ENCODE results near the gene VLDLR. TPM values are rescaled to one million over a fixed set of nuclear protein-coding genes. Genes with fewer than 3 reads are reported as not detected.

The VLDLR gene
- total and polyA plus RNA-seq, 7 experiments from 2014 or later = 0.07 to 8.1 TPM; not detected in 5

- H3K27me3 Mint-ChIP-seq = peaks cover 0 to 1% (median 0%) of the 10 kb centered on the region in 5 donors
- peaks cover 0 to 52% (median 0%) of the 10 kb centered on the region in 5 donors for H3K36me3 Mint-ChIP-seq
- intact Hi-C loops (cut with micrococcal nuclease) = no loop called here
- no peak overlapping the region for H3K4me3 Mint-ChIP-seq
- H3K27ac Mint-ChIP-seq = no peak overlapping the region
- no peak overlapping the region for H3K27ac ChIP-seq (ENCODE audit: low read depth, low read length)
- no peaks in the 10 kb centered on the region for H3K9me3 ChIP-seq (ENCODE audit: control insufficient read depth in 2 of 3, low read length in 3 of 3)
- no peak for DNase-seq
- POLR2A ChIA-PET = no interaction called here
- H3K4me1 ChIP-seq (ENCODE audit: control insufficient read depth in 2 of 2, insufficient read depth in 2 of 2, low read length in 2 of 2) = no peaks in the 10 kb centered on the region
- no peaks in the 10 kb centered on the region for H3K4me1 Mint-ChIP-seq
- no peak overlapping the region for H3K4me3 ChIP-seq (ENCODE audit: low read length)
- peaks cover 0 to 5% (median 3%) of the 10 kb centered on the region in 11 donors for H3K9me3 Mint-ChIP-seq
- no peaks in the 10 kb centered on the region for H3K36me3 ChIP-seq (ENCODE audit: control insufficient read depth in 2 of 3, insufficient read depth in 3 of 3, low read length in 3 of 3)
- CTCF ChIA-PET = no interaction called here
- no peak for ATAC-seq
- H3K27me3 ChIP-seq (ENCODE audit: control insufficient read depth in 2 of 2, insufficient read depth in 2 of 2, low read length in 2 of 2) = no peaks in the 10 kb centered on the region
Measured at GRCh38 chr9:2645569-2645968, 24.0 kb downstream of the VLDLR start.

- H3K4me1 Mint-ChIP-seq = peaks cover 0 to 24% (median 0%) of the 10 kb centered on the region in 7 donors
- peak overlapping the region in 2 of 9 donors; percentile 67 to 91 for H3K27ac Mint-ChIP-seq
- ChIA-PET CTCF (no interaction called here), POLR2A (no interaction called here)
- ATAC-seq (peak; percentile 80), DNase-seq (peak in 1 of 9 donors; percentile 35)
- no peaks in the 10 kb centered on the region for H3K9me3 Mint-ChIP-seq
- Histone ChIP-seq H3K4me3 (ENCODE audit: low read length) (no peak overlapping the region), H3K9me3 (ENCODE audit: control insufficient read depth in 2 of 3, low read length in 3 of 3) (no peaks in the 10 kb centered on the region), H3K27me3 (ENCODE audit: control insufficient read depth in 2 of 2, insufficient read depth in 2 of 2, low read length in 2 of 2) (no peaks in the 10 kb centered on the region), H3K27ac (ENCODE audit: low read depth, low read length) (no peak overlapping the region), H3K4me1 (ENCODE audit: control insufficient read depth in 2 of 2, insufficient read depth in 2 of 2, low read length in 2 of 2) (no peaks in the 10 kb centered on the region), H3K36me3 (ENCODE audit: control insufficient read depth in 2 of 3, insufficient read depth in 3 of 3, low read length in 3 of 3) (no peaks in the 10 kb centered on the region)
- H3K36me3 Mint-ChIP-seq = peaks cover 0 to 30% (median 8%) of the 10 kb centered on the region in 5 donors
- H3K4me3 Mint-ChIP-seq = peak overlapping the region in 1 of 10 donors; percentile 35
- no peaks in the 10 kb centered on the region for H3K27me3 Mint-ChIP-seq
- intact Hi-C loops (cut with micrococcal nuclease) = loop anchor here in 1 of 2 donors (1.0 kb wide), 2 partner anchors 33 to 109 kb away; no protein-coding TSS in a partner anchor
Measured at GRCh38 chr9:2655411-2655901, 33.9 kb downstream of the VLDLR start.

GRCh38 chr9:2657427-2657826, 35.8 kb downstream of the VLDLR start:
- no peaks in the 10 kb centered on the region for H3K4me1 ChIP-seq (ENCODE audit: control insufficient read depth in 2 of 2, insufficient read depth in 2 of 2, low read length in 2 of 2)
- no peaks in the 10 kb centered on the region for H3K27me3 ChIP-seq (ENCODE audit: control insufficient read depth in 2 of 2, insufficient read depth in 2 of 2, low read length in 2 of 2)
- Mint-ChIP-seq H3K9me3 (no peaks in the 10 kb centered on the region), H3K27ac (peak overlapping the region in 1 of 9 donors; percentile 59), H3K36me3 (peaks cover 0 to 19% (median 7%) of the 10 kb centered on the region in 5 donors), H3K4me3 (no peak overlapping the region), H3K4me1 (peaks cover 0 to 30% (median 0%) of the 10 kb centered on the region in 7 donors), H3K27me3 (no peaks in the 10 kb centered on the region)
- no peaks in the 10 kb centered on the region for H3K9me3 ChIP-seq (ENCODE audit: control insufficient read depth in 2 of 3, low read length in 3 of 3)
- H3K36me3 ChIP-seq (ENCODE audit: control insufficient read depth in 2 of 3, insufficient read depth in 3 of 3, low read length in 3 of 3) = no peaks in the 10 kb centered on the region
- intact Hi-C loops (cut with micrococcal nuclease) = no loop called here
- CTCF ChIA-PET = no interaction called here
- POLR2A ChIA-PET = no interaction called here
- H3K4me3 ChIP-seq (ENCODE audit: low read length) = no peak overlapping the region
- peak; percentile 54 for ATAC-seq
- DNase-seq = no peak
- H3K27ac ChIP-seq (ENCODE audit: low read depth, low read length) = no peak overlapping the region

GRCh38 chr9:2662496-2662895, 40.9 kb downstream of the VLDLR start:
- H3K9me3 ChIP-seq (ENCODE audit: control insufficient read depth in 2 of 3, low read length in 3 of 3) = no peaks in the 10 kb centered on the region
- POLR2A ChIA-PET = no interaction called here
- no peak overlapping the region for H3K4me3 Mint-ChIP-seq

GRCh38 chr9:2663461-2664173, 42.0 kb downstream of the VLDLR start:
- peaks cover 0 to 23% (median 4%) of the 10 kb centered on the region in 5 donors for H3K36me3 Mint-ChIP-seq
- no peak for DNase-seq
- CTCF ChIA-PET = no interaction called here
- H3K27me3 Mint-ChIP-seq = no peaks in the 10 kb centered on the region
- H3K4me1 Mint-ChIP-seq = peaks cover 0 to 11% (median 0%) of the 10 kb centered on the region in 7 donors
- no peaks in the 10 kb centered on the region for H3K9me3 ChIP-seq (ENCODE audit: control insufficient read depth in 2 of 3, low read length in 3 of 3)
- POLR2A ChIA-PET = no interaction called here
- no peak for ATAC-seq
- no peaks in the 10 kb centered on the region for H3K4me1 ChIP-seq (ENCODE audit: control insufficient read depth in 2 of 2, insufficient read depth in 2 of 2, low read length in 2 of 2)
- no peaks in the 10 kb centered on the region for H3K27me3 ChIP-seq (ENCODE audit: control insufficient read depth in 2 of 2, insufficient read depth in 2 of 2, low read length in 2 of 2)
- intact Hi-C loops (cut with micrococcal nuclease) = no loop called here
- peaks cover 0 to 9% (median 0%) of the 10 kb centered on the region in 11 donors for H3K9me3 Mint-ChIP-seq
- no peak overlapping the region for H3K27ac Mint-ChIP-seq
- no peak overlapping the region for H3K4me3 ChIP-seq (ENCODE audit: low read length)
- H3K36me3 ChIP-seq (ENCODE audit: control insufficient read depth in 2 of 3, insufficient read depth in 3 of 3, low read length in 3 of 3) = no peaks in the 10 kb centered on the region
- no peak overlapping the region for H3K4me3 Mint-ChIP-seq
- no peak overlapping the region for H3K27ac ChIP-seq (ENCODE audit: low read depth, low read length)

More at GRCh38 chr9:2662496-2662895, 40.9 kb downstream of the VLDLR start:
- no peak overlapping the region for H3K27ac Mint-ChIP-seq
- peaks cover 0 to 7% (median 0%) of the 10 kb centered on the region in 11 donors for H3K9me3 Mint-ChIP-seq
- Histone ChIP-seq H3K27ac (ENCODE audit: low read depth, low read length) (no peak overlapping the region), H3K27me3 (ENCODE audit: control insufficient read depth in 2 of 2, insufficient read depth in 2 of 2, low read length in 2 of 2) (no peaks in the 10 kb centered on the region), H3K4me3 (ENCODE audit: low read length) (no peak overlapping the region), H3K4me1 (ENCODE audit: control insufficient read depth in 2 of 2, insufficient read depth in 2 of 2, low read length in 2 of 2) (no peaks in the 10 kb centered on the region), H3K36me3 (ENCODE audit: control insufficient read depth in 2 of 3, insufficient read depth in 3 of 3, low read length in 3 of 3) (no peaks in the 10 kb centered on the region)
- CTCF ChIA-PET = no interaction called here
- no peaks in the 10 kb centered on the region for H3K27me3 Mint-ChIP-seq
- ATAC-seq (no peak), DNase-seq (no peak)
- H3K4me1 Mint-ChIP-seq = peaks cover 0 to 11% (median 0%) of the 10 kb centered on the region in 7 donors
- H3K36me3 Mint-ChIP-seq = peaks cover 0 to 18% (median 4%) of the 10 kb centered on the region in 5 donors
- intact Hi-C loops (cut with micrococcal nuclease) = no loop called here

- Mint-ChIP-seq H3K9me3 (peaks cover 0 to 9% (median 0%) of the 10 kb centered on the region in 11 donors), H3K4me1 (peaks cover 0 to 11% (median 0%) of the 10 kb centered on the region in 7 donors), H3K4me3 (no peak overlapping the region), H3K27ac (no peak overlapping the region), H3K27me3 (no peaks in the 10 kb centered on the region), H3K36me3 (peaks cover 0 to 22% (median 4%) of the 10 kb centered on the region in 5 donors)
- H3K27ac ChIP-seq (ENCODE audit: low read depth, low read length) = no peak overlapping the region
- CTCF ChIA-PET = no interaction called here
- H3K4me1 ChIP-seq (ENCODE audit: control insufficient read depth in 2 of 2, insufficient read depth in 2 of 2, low read length in 2 of 2) = no peaks in the 10 kb centered on the region
- H3K4me3 ChIP-seq (ENCODE audit: low read length) = no peak overlapping the region
- intact Hi-C loops (cut with micrococcal nuclease) = no loop called here
- no peak for ATAC-seq
- no peaks in the 10 kb centered on the region for H3K27me3 ChIP-seq (ENCODE audit: control insufficient read depth in 2 of 2, insufficient read depth in 2 of 2, low read length in 2 of 2)
- no peaks in the 10 kb centered on the region for H3K36me3 ChIP-seq (ENCODE audit: control insufficient read depth in 2 of 3, insufficient read depth in 3 of 3, low read length in 3 of 3)
- no peak for DNase-seq
- POLR2A ChIA-PET = no interaction called here
- H3K9me3 ChIP-seq (ENCODE audit: control insufficient read depth in 2 of 3, low read length in 3 of 3) = no peaks in the 10 kb centered on the region
Measured at GRCh38 chr9:2664174-2665065, 42.8 kb downstream of the VLDLR start.
